ENCODE results near the gene NDEL1. TPM values are rescaled to one million over a fixed set of nuclear protein-coding genes. Genes with fewer than 3 reads are reported as not detected.

Gene NDEL1
- total RNA-seq, 1 experiment from 2014 or later = 39.2 TPM

DNA sequence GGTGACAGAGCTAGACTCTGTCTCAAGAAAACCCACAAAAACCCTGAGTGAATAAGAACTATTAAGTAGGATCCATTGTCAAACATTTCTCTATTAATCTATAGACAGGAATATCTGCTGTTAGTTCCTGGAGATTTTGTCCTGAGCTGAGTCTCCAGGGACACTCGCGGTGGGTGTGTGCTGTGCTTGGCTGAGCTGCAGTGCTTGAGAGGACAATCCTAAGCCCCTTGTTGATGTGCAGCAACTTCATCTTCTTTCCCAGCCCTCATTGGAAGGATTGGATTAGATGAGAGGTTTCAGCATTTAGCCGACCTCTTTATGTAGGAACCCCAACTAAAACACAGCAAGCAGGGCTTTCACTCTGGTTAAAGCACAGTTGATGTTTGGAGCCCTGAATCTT, 33.3 kb downstream of the NDEL1 start:
- no peak overlapping the region for H3K4me3 ChIP-seq (replicated peaks in 1 of 2; ENCODE audit: low read depth in 1 of 2, low read length in 2 of 2)
- no peaks in the 10 kb centered on the region for H3K27me3 ChIP-seq (ENCODE audit: insufficient read depth, low read length)
- no peak for ATAC-seq
- H3K79me2 ChIP-seq (ENCODE audit: insufficient read depth, low read length) = peaks cover 29% of the 10 kb centered on the region; the same call in 1 of the 2 replicates
- no peaks in the 10 kb centered on the region for H3K9me2 ChIP-seq (ENCODE audit: insufficient read depth)
- ChIA-PET CTCF (no interaction called here), POLR2A (no interaction called here), RAD21 (ENCODE audit: low non-redundant PET in 1 of 2, low total read pairs in 2 of 2, uncharacterized antibody in 2 of 2, unreplicated experiment in 2 of 2) (no interaction called here)
- intact Hi-C loops (cut with micrococcal nuclease) = no loop called here
- no peak overlapping the region for H3K27ac ChIP-seq (ENCODE audit: low read depth, low read length)
- peaks cover 11 to 22% of the 10 kb centered on the region in 2 experiments; a peak in 3 of 4 replicates for H3K36me3 ChIP-seq (ENCODE audit: control insufficient read depth in 1 of 2, insufficient read depth in 2 of 2, low read length in 2 of 2)
- no peaks in the 10 kb centered on the region for H3K9me3 ChIP-seq (ENCODE audit: control insufficient read depth in 1 of 2, insufficient read depth in 1 of 2, low read depth in 1 of 2, low read length in 2 of 2)
- H4K20me1 ChIP-seq (ENCODE audit: insufficient read depth) = peaks cover 2% of the 10 kb centered on the region; the same call in 1 of the 2 replicates
- H2AFZ ChIP-seq (ENCODE audit: low read depth, low read length, poor library complexity, severe bottlenecking) = no peak overlapping the region
- no TSS peak for BruUV-seq (replicated peaks)
- H3K4me2 ChIP-seq (ENCODE audit: low read length) = no peak overlapping the region
- H3K9ac ChIP-seq (ENCODE audit: low read length) = no peak overlapping the region
- no peaks in the 10 kb centered on the region for H3K4me1 ChIP-seq (ENCODE audit: control insufficient read depth in 1 of 2, insufficient read depth in 2 of 2, low read length in 2 of 2)
- TF ChIP-seq SIN3A (IDR thresholded peaks at IDR 0.05; ENCODE audit: low read depth) (no peak), SRF (IDR thresholded peaks at IDR 0.05; ENCODE audit: low read depth) (no peak), EGR1 (IDR thresholded peaks at IDR 0.05; ENCODE audit: low read depth) (no peak), POLR2A (IDR thresholded peaks at IDR 0.05; ENCODE audit: borderline replicate concordance, extremely low read depth, insufficient read depth, insufficient read length) (no peak), EZH2phosphoT487 (IDR thresholded peaks at IDR 0.05; ENCODE audit: borderline replicate concordance) (no peak), FOSL1 (IDR thresholded peaks at IDR 0.05; ENCODE audit: low read depth) (no peak), TCF7L2 (IDR thresholded peaks at IDR 0.05; ENCODE audit: borderline replicate concordance, extremely low read depth, insufficient read depth, insufficient read length) (no peak)
- TF ChIP-seq, protein P1, sequence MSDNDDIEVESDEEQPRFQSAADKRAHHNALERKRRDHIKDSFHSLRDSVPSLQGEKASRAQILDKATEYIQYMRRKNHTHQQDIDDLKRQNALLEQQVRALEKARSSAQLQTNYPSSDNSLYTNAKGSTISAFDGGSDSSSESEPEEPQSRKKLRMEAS (IDR thresholded peaks at IDR 0.05) = no peak
- TF ChIP-seq, protein P2, sequence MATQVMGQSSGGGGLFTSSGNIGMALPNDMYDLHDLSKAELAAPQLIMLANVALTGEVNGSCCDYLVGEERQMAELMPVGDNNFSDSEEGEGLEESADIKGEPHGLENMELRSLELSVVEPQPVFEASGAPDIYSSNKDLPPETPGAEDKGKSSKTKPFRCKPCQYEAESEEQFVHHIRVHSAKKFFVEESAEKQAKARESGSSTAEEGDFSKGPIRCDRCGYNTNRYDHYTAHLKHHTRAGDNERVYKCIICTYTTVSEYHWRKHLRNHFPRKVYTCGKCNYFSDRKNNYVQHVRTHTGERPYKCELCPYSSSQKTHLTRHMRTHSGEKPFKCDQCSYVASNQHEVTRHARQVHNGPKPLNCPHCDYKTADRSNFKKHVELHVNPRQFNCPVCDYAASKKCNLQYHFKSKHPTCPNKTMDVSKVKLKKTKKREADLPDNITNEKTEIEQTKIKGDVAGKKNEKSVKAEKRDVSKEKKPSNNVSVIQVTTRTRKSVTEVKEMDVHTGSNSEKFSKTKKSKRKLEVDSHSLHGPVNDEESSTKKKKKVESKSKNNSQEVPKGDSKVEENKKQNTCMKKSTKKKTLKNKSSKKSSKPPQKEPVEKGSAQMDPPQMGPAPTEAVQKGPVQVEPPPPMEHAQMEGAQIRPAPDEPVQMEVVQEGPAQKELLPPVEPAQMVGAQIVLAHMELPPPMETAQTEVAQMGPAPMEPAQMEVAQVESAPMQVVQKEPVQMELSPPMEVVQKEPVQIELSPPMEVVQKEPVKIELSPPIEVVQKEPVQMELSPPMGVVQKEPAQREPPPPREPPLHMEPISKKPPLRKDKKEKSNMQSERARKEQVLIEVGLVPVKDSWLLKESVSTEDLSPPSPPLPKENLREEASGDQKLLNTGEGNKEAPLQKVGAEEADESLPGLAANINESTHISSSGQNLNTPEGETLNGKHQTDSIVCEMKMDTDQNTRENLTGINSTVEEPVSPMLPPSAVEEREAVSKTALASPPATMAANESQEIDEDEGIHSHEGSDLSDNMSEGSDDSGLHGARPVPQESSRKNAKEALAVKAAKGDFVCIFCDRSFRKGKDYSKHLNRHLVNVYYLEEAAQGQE (IDR thresholded peaks at IDR 0.05; ENCODE audit: low read depth) = no peak
- TF ChIP-seq, protein P3, sequence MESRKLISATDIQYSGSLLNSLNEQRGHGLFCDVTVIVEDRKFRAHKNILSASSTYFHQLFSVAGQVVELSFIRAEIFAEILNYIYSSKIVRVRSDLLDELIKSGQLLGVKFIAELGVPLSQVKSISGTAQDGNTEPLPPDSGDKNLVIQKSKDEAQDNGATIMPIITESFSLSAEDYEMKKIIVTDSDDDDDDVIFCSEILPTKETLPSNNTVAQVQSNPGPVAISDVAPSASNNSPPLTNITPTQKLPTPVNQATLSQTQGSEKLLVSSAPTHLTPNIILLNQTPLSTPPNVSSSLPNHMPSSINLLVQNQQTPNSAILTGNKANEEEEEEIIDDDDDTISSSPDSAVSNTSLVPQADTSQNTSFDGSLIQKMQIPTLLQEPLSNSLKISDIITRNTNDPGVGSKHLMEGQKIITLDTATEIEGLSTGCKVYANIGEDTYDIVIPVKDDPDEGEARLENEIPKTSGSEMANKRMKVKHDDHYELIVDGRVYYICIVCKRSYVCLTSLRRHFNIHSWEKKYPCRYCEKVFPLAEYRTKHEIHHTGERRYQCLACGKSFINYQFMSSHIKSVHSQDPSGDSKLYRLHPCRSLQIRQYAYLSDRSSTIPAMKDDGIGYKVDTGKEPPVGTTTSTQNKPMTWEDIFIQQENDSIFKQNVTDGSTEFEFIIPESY (IDR thresholded peaks at IDR 0.05; ENCODE audit: extremely low read depth, insufficient replicate concordance, low read length) = no peak
- TF ChIP-seq, protein P4, sequence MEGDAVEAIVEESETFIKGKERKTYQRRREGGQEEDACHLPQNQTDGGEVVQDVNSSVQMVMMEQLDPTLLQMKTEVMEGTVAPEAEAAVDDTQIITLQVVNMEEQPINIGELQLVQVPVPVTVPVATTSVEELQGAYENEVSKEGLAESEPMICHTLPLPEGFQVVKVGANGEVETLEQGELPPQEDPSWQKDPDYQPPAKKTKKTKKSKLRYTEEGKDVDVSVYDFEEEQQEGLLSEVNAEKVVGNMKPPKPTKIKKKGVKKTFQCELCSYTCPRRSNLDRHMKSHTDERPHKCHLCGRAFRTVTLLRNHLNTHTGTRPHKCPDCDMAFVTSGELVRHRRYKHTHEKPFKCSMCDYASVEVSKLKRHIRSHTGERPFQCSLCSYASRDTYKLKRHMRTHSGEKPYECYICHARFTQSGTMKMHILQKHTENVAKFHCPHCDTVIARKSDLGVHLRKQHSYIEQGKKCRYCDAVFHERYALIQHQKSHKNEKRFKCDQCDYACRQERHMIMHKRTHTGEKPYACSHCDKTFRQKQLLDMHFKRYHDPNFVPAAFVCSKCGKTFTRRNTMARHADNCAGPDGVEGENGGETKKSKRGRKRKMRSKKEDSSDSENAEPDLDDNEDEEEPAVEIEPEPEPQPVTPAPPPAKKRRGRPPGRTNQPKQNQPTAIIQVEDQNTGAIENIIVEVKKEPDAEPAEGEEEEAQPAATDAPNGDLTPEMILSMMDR (IDR thresholded peaks at IDR 0.05 in 2 of 3, conservative IDR thresholded peaks at IDR 0.05 in 1 of 3; ENCODE audit: borderline replicate concordance in 1 of 3, insufficient read depth in 1 of 3, low read depth in 2 of 3, low read length in 2 of 3) = no peak
- DNase-seq (ENCODE audit: low read depth, low spot score) = no peak

Measured in HCT116 (cell line).